ENCODE measurements around the gene BTBD19. TPM values are rescaled to one million over a fixed set of nuclear protein-coding genes. Genes with fewer than 3 reads are reported as not detected.
"Not testable (repeated sequence)": the region's sequence is repeated elsewhere in the genome, so short reads cannot be mapped to it uniquely, and the experiment has no call there.

BTBD19 gene
- total RNA-seq, result 1.3 and 3.4 TPM in 2 replicates
- polyA plus RNA-seq, result 0.98 and 2.1 TPM in 2 replicates

- Histone ChIP-seq H3K4me3 (no peak within 1 kb of the TSS), H3K27me3 (no peaks in the 10 kb centered on the region), H3K9me3 (ENCODE audit: low read depth) (no peaks in the 10 kb centered on the region), H3K36me3 (peaks cover 6% of the 10 kb centered on the region), H3K4me1 (ENCODE audit: low read depth) (peaks cover 32% of the 10 kb centered on the region), H3K27ac (peak within 1 kb of the TSS; percentile 87)
- TF ChIP-seq CTCF (IDR thresholded peaks at IDR 0.05; ENCODE audit: low read depth, low read length), result no peak
- peak; percentile 63 to 97 for DNase-seq (ENCODE audit: low read depth in 1 of 2, low spot score in 1 of 2)
Measured at GRCh38 chr1:44808063-44808937, at the start of gene BTBD19. Gene BTBD19, plus strand, starts transcription at chr1:44808523. Its CDS starts 298 bp downstream, at chr1:44808821.

GRCh38 chr1:44759077-44759476 is 49.2 kb upstream of the BTBD19 start:
- DNase-seq (ENCODE audit: low read depth in 1 of 2, low spot score in 1 of 2), result no peak
- Histone ChIP-seq H3K36me3 (peaks cover 10% of the 10 kb centered on the region), H3K27me3 (no peaks in the 10 kb centered on the region), H3K9me3 (ENCODE audit: low read depth) (no peaks in the 10 kb centered on the region), H3K4me1 (ENCODE audit: low read depth) (no peaks in the 10 kb centered on the region), H3K27ac (no peak overlapping the region), H3K4me3 (no peak overlapping the region)
- no peak for TF ChIP-seq CTCF (IDR thresholded peaks at IDR 0.05; ENCODE audit: low read depth, low read length)

- Histone ChIP-seq H3K9me3 (ENCODE audit: low read depth) (no peaks in the 10 kb centered on the region), H3K4me1 (ENCODE audit: low read depth) (no peaks in the 10 kb centered on the region), H3K27ac (no peak overlapping the region), H3K4me3 (no peak overlapping the region), H3K27me3 (no peaks in the 10 kb centered on the region), H3K36me3 (peaks cover 8% of the 10 kb centered on the region)
- no peak for TF ChIP-seq CTCF (IDR thresholded peaks at IDR 0.05; ENCODE audit: low read depth, low read length)
- no peak for DNase-seq (ENCODE audit: low read depth in 1 of 2, low spot score in 1 of 2)
Measured at GRCh38 chr1:44760876-44761275, 47.4 kb upstream of the BTBD19 start.

- not testable (repeated sequence) for H3K36me3 ChIP-seq; H3K27me3 ChIP-seq; H3K4me1 ChIP-seq (ENCODE audit: low read depth); H3K9me3 ChIP-seq (ENCODE audit: low read depth); H3K4me3 ChIP-seq; H3K27ac ChIP-seq; DNase-seq (ENCODE audit: low read depth in 1 of 2, low spot score in 1 of 2)
Measured at GRCh38 chr1:44766421-44766820, 41.9 kb upstream of the BTBD19 start.

- Histone ChIP-seq H3K27me3 (no peaks in the 10 kb centered on the region), H3K4me1 (ENCODE audit: low read depth) (peaks cover 18% of the 10 kb centered on the region), H3K4me3 (peak within 1 kb of the TSS; percentile 87), H3K36me3 (peaks cover 28% of the 10 kb centered on the region), H3K27ac (peak within 1 kb of the TSS; percentile 97), H3K9me3 (ENCODE audit: low read depth) (no peaks in the 10 kb centered on the region)
- no peak for TF ChIP-seq CTCF (IDR thresholded peaks at IDR 0.05; ENCODE audit: low read depth, low read length)
- peak; percentile 96 to 97 for DNase-seq (ENCODE audit: low read depth in 1 of 2, low spot score in 1 of 2)
Measured at GRCh38 chr1:44775078-44775929, 33.0 kb upstream of the BTBD19 start, which contains the start of gene RPS8. Gene RPS8, plus strand, starts transcription at chr1:44775540. Its CDS starts 57 bp downstream, at chr1:44775597.
